NCI-H82 treated with DMSO at 0.1 percent for 48 hours (cell line): ENCODE measurements around the gene UBE2H.
A peak's percentile ranks its signal among the peaks of the same experiment; 100 is the strongest.
"Not testable (repeated sequence)": the region's sequence is repeated elsewhere in the genome, so short reads cannot be mapped to it uniquely, and the experiment has no call there.

Source experiments
- DNase-seq: peaks from one replicate; lab custom pipeline; 2025; ENCODE audit not compliant: unreplicated experiment; lab: John Stamatoyannopoulos, UW

Gene UBE2H

GRCh38 chr7:129875160-129875559 lies 77.6 kb downstream of the UBE2H start:
- DNase-seq: no peak

DNA sequence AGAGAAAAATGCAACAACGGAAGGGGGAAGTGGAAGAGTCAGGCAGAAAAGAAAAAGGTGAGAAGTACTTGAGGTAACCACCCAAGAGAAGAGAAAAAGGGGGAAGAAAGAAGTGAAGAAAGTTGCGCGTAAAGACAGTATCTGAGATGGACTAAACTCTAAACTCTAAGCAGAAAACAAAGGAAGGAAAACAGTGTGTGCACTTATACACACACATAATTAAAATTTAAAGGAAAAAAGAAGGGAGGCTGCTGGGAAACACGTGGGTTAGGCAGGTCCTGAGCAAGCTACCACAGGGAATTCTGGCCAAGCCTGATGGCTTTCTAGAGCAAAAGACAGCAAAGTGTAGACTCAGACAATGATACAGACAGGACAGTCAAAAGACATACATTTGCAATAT lies 78.0 kb downstream of the UBE2H start:
- no peak for DNase-seq

GRCh38 chr7:129872054-129872453 lies 80.7 kb downstream of the UBE2H start:
- DNase-seq: no peak

DNA sequence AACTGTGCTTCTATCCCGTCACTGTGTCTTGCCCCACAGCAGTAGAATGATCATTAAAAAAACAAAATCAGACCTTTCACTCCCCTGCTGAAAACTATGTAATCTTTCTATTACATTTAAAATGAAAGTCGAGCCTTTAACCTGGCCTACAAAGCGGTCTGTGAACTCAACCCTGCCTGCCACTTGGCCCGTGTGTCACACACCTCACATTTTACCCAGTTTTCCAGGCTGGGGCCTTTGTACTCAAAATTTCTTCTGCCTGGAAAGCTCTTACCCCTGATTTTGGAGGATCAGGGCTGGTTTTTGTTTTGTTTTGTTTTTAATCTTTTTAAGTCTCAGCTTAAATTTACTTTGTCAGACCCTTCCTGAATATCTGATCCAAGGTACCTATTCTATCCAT lies 82.1 kb downstream of the UBE2H start:
- DNase-seq: no peak

- no peak for DNase-seq
These were observed 86.5 kb downstream of the UBE2H start for GRCh38 chr7:129866251-129866650.

GRCh38 chr7:129865925-129866201 lies 86.9 kb downstream of the UBE2H start:
- DNase-seq: no peak

- DNase-seq: peak; percentile 31
These were observed 87.5 kb downstream of the UBE2H start for GRCh38 chr7:129865093-129865924.

GRCh38 chr7:129864676-129865075 lies 88.1 kb downstream of the UBE2H start:
- not testable (repeated sequence) for DNase-seq

DNA sequence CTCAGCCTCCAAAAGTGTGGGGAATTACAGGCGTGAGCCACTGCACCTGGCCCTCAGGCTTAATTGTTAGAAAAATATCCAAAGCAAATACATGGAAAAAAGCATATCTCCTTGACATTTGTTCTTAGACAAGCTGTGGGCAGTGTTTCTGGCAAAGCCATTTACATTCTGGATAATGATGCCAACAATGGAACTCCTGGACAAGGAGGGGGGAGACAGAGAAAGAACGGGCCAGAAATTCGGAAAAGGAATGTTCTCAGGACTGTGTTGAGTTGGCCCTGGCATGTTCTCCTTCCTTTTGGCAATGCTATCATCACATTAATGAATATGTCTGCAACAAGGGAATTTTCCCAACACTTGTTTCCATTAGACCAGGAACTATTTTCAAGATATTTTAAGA lies 88.7 kb downstream of the UBE2H start:
- no peak for DNase-seq

- no peak for DNase-seq
These were observed 90.1 kb downstream of the UBE2H start for GRCh38 chr7:129862682-129863081.

DNA sequence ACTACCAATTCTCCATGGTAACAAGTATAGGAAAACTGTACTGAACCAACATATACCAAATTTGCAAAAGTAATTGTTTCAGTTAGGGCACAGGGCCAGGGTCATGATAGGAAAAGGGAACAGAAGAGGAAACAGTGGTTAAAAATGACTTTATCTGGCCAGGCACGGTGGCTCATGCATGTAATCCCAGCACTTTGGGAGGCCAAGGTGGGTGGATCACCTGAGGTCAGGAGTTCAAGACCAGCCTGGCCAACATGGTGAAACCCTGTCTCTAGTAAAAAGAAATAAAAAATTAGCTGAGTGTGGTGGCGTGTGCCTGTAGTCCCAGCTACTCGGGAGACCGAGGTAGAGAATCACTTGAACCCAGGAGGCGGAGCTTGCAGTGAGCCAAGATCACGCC lies 92.0 kb downstream of the UBE2H start:
- not testable (repeated sequence) for DNase-seq

GRCh38 chr7:129859183-129859582 lies 93.6 kb downstream of the UBE2H start:
- DNase-seq: no peak

DNA sequence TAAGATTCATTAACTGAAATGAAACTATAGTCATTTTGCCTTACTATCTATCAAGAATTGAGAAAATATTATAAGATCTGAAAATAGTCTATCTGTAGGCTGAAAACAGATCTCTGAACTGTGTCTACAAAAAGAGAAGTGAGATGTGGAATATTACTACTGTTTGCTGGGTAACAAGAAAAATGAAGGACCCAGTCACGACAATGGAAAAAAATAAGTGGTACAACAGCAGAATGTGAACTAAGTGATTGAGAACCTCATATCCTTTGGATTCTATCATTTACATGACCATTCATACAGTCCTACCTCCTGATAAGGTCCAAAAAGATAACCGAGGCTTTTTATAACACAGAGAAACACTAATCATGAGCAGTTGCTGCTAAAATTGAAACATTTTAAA lies 94.3 kb downstream of the UBE2H start:
- no peak for DNase-seq

DNA sequence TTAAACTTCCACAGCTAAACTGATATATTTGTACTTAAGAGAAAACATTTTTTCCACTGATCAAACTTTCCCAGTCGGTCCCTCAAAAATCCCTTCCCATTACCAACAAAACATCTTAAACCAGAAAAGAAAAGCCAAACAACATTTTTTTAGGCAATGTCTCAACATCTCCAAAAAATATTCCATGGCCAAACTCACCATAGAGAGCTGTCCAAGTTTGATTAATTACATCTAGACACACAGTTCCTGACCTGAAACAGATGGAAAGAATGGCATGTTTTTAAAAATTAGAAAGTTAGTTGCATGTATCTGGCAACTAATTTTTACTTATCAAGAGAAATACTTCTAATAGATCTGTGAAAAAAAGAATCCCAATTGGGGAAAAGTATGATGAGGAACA lies 95.4 kb downstream of the UBE2H start:
- DNase-seq: no peak

DNA sequence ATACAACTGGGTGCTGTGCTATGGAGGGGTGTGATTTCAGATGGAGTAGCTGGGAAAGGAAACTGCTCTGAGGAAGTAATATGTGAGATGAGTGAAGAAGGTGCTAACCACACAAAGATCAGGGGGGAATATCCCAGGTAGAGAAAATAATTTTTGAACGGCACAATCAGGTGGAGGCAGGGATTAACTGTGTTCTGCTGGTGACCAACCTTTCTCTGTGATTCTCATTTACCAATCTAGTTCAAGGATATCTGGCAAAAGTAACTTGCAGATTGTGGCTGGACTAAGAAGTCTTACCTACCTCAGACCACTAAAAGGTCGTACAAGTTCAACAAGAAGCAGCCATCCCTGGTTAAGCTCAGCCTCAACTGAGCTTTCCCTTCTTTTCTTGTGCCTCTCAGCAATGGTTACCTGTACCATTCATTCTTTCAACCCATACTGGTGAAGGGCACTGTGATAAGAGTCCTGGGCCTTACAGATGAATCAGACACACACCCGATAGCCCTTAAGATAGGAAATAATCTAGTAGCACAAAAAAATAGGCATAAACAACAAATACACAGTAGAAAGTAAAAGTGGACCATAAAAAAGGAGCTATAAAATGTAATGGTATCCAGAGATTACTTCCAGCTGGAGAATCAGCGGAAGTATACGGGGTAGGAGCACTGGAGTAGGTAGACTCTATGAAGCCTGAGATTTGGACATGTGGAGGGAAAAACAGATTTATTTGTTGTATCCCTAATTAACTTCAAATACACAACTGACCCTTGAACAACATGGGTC lies 96.6 kb downstream of the UBE2H start:
- DNase-seq: no peak

DNA sequence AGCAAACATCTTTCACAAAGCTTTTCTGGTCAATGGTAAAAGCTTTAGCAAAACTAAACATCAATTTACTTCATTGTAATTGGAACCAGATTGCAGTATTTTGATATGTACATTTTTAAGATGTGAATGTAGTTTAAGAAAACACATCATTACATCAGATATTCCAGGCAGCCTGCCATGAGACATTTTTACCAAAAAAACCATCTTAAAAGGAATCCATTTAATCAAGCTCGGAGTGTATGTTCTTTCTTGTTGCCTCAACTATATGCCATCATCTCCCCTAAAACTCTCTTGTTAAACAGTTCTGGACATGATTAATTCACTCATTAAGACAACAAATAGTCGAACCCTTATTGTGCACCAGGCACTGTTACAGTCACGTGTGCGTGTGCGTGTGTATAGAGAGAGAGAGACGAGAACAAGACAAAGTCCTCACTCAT lies 97.5 kb downstream of the UBE2H start:
- no peak for DNase-seq

DNA sequence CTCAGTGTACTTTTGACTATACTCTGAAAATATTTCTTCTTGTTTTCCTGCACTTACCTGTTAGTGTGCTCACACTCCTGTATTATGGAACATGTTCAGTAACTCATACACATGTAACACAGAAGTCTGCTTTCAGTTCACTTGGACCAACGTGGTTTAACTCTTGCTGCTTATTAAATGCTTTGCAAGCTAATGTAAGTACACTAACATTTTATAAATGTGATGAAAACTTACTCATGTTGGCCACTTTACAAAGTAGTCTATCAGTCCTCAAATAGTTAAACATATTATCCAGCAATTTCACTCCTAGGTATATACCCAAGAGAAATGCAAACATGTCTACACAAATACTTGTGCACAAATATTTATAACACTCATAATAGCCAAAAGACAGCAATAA lies 98.4 kb downstream of the UBE2H start:
- no peak for DNase-seq

GRCh38 chr7:129853661-129854268 lies 99.0 kb downstream of the UBE2H start:
- DNase-seq: no peak

DNA sequence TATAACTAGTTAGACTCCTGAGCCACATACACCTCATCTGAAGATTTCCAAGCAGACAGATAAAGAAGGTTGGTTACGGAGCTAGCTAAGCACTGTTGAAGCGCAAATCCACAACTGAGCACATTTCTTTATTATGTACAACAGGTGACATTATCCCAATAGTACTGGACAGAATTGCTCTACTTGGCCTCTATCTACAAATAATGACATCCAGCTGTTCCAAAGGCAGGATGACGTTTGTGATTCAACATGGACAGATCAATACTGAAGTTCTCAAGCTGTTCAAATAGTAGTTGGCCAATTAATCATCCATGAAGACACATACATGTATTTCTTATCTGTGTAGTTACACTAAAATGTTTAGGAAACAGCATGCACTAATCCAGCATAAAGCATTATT lies 101.0 kb downstream of the UBE2H start:
- DNase-seq: no peak

- no peak for DNase-seq
These were observed 101.6 kb downstream of the UBE2H start for GRCh38 chr7:129851174-129851573.

- no peak for DNase-seq
These were observed 104.3 kb downstream of the UBE2H start for GRCh38 chr7:129848436-129848835.

DNA sequence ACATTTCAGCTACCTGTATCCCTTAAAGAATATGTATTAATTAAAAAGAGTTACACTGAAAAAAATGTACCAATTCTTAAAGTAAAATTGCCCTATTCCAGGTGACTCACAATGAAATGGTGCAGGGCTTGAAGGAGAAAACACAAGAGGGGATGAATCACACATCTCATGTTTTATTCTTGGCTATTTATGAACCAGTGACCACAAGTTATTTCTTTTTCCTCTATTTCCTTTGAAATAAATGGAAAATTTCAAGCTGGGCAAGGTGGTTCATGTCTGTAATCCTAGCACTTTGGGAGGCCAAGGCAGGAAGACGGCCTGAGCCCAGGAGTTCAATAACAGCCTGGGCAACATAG lies 106.8 kb downstream of the UBE2H start:
- DNase-seq: no peak
